Endothelial cell of umbilical vein (primary cell): Measurements from ENCODE around the gene TOR4A. TPM values are rescaled to one million over a fixed set of nuclear protein-coding genes. Genes with fewer than 3 reads are reported as not detected.

ENCODE experiments used
- BruUV-seq: library from RNA; stranded (reverse); fragments of 400-500 nt; replicated peaks from 2 replicates; lab custom pipeline; 2021; lab: Mats Ljungman, UMichigan
- CTCF ChIA-PET: fragments of 300-600, 350-600 bp; sonication (Branson Sonifier 250); formaldehyde crosslinking; loops from one replicate; lab custom pipeline; 2021; ENCODE audit warnings: antibody characterized with exemption, inconsistent platforms; lab: Charles Lee
- POLR2A ChIA-PET: fragments of 300-600, 350-600 bp; sonication (Branson Sonifier 250); formaldehyde crosslinking; loops from one replicate; lab custom pipeline; 2021; ENCODE audit warnings: antibody characterized with exemption, inconsistent platforms; lab: Charles Lee
- DNase-seq: peaks from one replicate; pipeline ENCODE4 v3.0.0-alpha.2; 2011; ENCODE audit warnings: low read depth, low spot score
- FAIRE-seq: peaks from 2 replicates; lab custom pipeline; 2011; peaks lifted over from hg19 to GRCh38; lab: Jason Lieb, UNC
- H2AFZ ChIP-seq: 2 replicates; pipeline ENCODE4 v1.6.0; 2012; ENCODE audit warnings: low read depth, low read length, control low read depth, inconsistent platforms
- H3K27ac ChIP-seq: 2 replicates; pipeline ENCODE4 v1.5.1; 2011; ENCODE audit warnings: low read depth, mild to moderate bottlenecking, control low read depth, low read length, moderate library complexity; ENCODE audit not compliant: insufficient read depth
- H3K27me3 ChIP-seq, 2 experiments: 2 replicates each; pipeline versions ENCODE4 v1.6.0 to v1.6.1; 2011; ENCODE audit warnings: low read length in 2 of 2, mixed read lengths in 1 of 2; ENCODE audit not compliant: control insufficient read depth in 2 of 2, insufficient read depth in 2 of 2
- H3K36me3 ChIP-seq, 2 experiments: 2 replicates in 1 of 2; 3 replicates in 1 of 2; pipeline ENCODE4 v1.5.1; 2011; ENCODE audit warnings: low read length in 2 of 2, mild to moderate bottlenecking in 1 of 2, moderate library complexity in 1 of 2; ENCODE audit not compliant: control insufficient read depth in 2 of 2, insufficient read depth in 2 of 2; ENCODE audit errors: extremely low read depth in 1 of 2
- H3K4me1 ChIP-seq: 3 replicates; pipeline ENCODE4 v1.5.1; 2011; ENCODE audit warnings: mild to moderate bottlenecking, low read length; ENCODE audit not compliant: control insufficient read depth, insufficient read depth; ENCODE audit errors: extremely low read depth
- H3K4me2 ChIP-seq: 2 replicates; pipeline ENCODE4 v1.6.1; 2011; ENCODE audit warnings: low read length, control low read depth, mixed read lengths; ENCODE audit not compliant: insufficient read depth
- H3K4me3 ChIP-seq, 3 experiments: fragments of 200-600 bp in 1 of 3; sonication (generic), shearing (Covaris generic) in 1 of 3; replicated peaks in 1 of 3; 2 replicates each; pipeline ENCODE4 v1.5.1; 2011 to 2016; ENCODE audit warnings: control low read depth in 3 of 3, low read length in 3 of 3, mild to moderate bottlenecking in 2 of 3, inconsistent platforms in 1 of 3, low read depth in 1 of 3, moderate library complexity in 1 of 3; ENCODE audit not compliant: insufficient read depth in 1 of 3
- H3K79me2 ChIP-seq: 2 replicates; pipeline ENCODE4 v1.6.0; 2012; ENCODE audit warnings: low read length, inconsistent platforms; ENCODE audit not compliant: control insufficient read depth, insufficient read depth
- H3K9ac ChIP-seq: replicated peaks from 2 replicates; pipeline ENCODE3; 2011; ENCODE audit warnings: low read length, control low read depth; ENCODE audit not compliant: insufficient read depth; ENCODE audit errors: extremely low read depth
- H3K9me1 ChIP-seq: replicated peaks from 3 replicates; pipeline ENCODE4 v1.6.0; 2011; ENCODE audit warnings: mild to moderate bottlenecking, low read length; ENCODE audit not compliant: control insufficient read depth, insufficient read depth; ENCODE audit errors: extremely low read depth
- H3K9me3 ChIP-seq: replicated peaks from 2 replicates; pipeline ENCODE4 v1.5.1; 2012; ENCODE audit warnings: low read length, inconsistent platforms; ENCODE audit not compliant: control insufficient read depth, insufficient read depth
- H4K20me1 ChIP-seq: replicated peaks from 2 replicates; pipeline ENCODE3; 2011; ENCODE audit warnings: mild to moderate bottlenecking, low read length; ENCODE audit not compliant: control insufficient read depth, insufficient read depth; ENCODE audit errors: extremely low read depth
- EZH2 ChIP-seq: IDR thresholded peaks from 2 replicates; pipeline ENCODE4 v1.6.1; 2012; ENCODE audit warnings: borderline replicate concordance, low read depth, mild to moderate bottlenecking, moderate library complexity, low read length, inconsistent platforms; ENCODE audit not compliant: severe bottlenecking
- FOS ChIP-seq: IDR thresholded peaks from 2 replicates; pipeline ENCODE4 v1.6.1; 2011; ENCODE audit warnings: mild to moderate bottlenecking, low read length, moderate library complexity, borderline replicate concordance; ENCODE audit not compliant: insufficient read depth
- GATA2 ChIP-seq: IDR thresholded peaks from 2 replicates; pipeline ENCODE4 v1.7.0; 2011; ENCODE audit warnings: low read depth, mild to moderate bottlenecking, moderate library complexity, mixed read lengths, low read length; ENCODE audit not compliant: insufficient read length, insufficient read depth
- JUN ChIP-seq: IDR thresholded peaks from 2 replicates; pipeline ENCODE4 v1.6.1; 2011; ENCODE audit warnings: borderline replicate concordance, low read depth; ENCODE audit not compliant: insufficient read length, insufficient read depth
- MYC ChIP-seq: IDR thresholded peaks from one replicate; pipeline ENCODE4 v1.6.1; 2011; ENCODE audit warnings: mild to moderate bottlenecking, low read depth, low read length
- POLR2A ChIP-seq: IDR thresholded peaks from 2 replicates; pipeline ENCODE4 v1.6.1; 2012; ENCODE audit warnings: low read depth, mild to moderate bottlenecking, control low read depth, low read length
- POLR2AphosphoS5 ChIP-seq: IDR thresholded peaks from 2 replicates; pipeline ENCODE4 v1.6.1; 2012; ENCODE audit warnings: low read depth, mild to moderate bottlenecking, control low read depth, low read length, moderate library complexity; ENCODE audit not compliant: insufficient read depth
- dilution Hi-C: fragments of 300-500 bp; cut with MboI; formaldehyde crosslinking; loops from one replicate; pipeline ENCODE4 v1.15.0; 2019; ENCODE audit warnings: low sequenced_read_pairs; ENCODE audit not compliant: extremely low pct_ligation_motif_present
- intact Hi-C: fragments of 100-400 bp; cut with micrococcal nuclease; formaldehyde crosslinking; loops from one replicate; pipeline ENCODE4 v1.10.0; 2022
- polyA plus RNA-seq, 4 experiments: library from polyadenylated mRNA; depleted of rRNA in 3 of 4; stranded (reverse) in 3 of 4; unstranded in 1 of 4; fragments of >200 nt; gene quantifications; 2 replicates each; pipeline versions ENCODE4 v1.2.1 to v1.2.3, GENCODE V29; 2011 to 2012; ENCODE audit warnings: missing spikeins in 1 of 4
- total RNA-seq: library from RNA; stranded (reverse); gene quantifications from 2 replicates; pipeline ENCODE4 v1.2.3, GENCODE V29; 2021
- TF ChIP-seq, protein P1 (sequence below), 2 donors: IDR thresholded peaks; 1 replicate in 1 of 2; 2 replicates in 1 of 2; pipeline ENCODE4 v1.5.1; 2011; ENCODE audit warnings: low read length in 2 of 2, mild to moderate bottlenecking in 2 of 2, moderate library complexity in 2 of 2, control low read depth in 1 of 2, inconsistent platforms in 1 of 2, low read depth in 1 of 2; ENCODE audit not compliant: insufficient read depth in 1 of 2; ENCODE audit errors: extremely low read depth in 1 of 2
- TF ChIP-seq, protein P2 (sequence below): IDR thresholded peaks from 2 replicates; pipeline ENCODE4 v1.6.1; 2011; ENCODE audit not compliant: insufficient read depth, insufficient read length

The TOR4A gene
- total and polyA plus RNA-seq, 2 donors (not counting 3 experiments of a cell fraction or from before 2014, with no cell fraction given): 32.4 to 48.0 TPM

GRCh38 chr9:137247135-137247915, 30.2 kb upstream of the TOR4A start:
- Histone ChIP-seq H3K9me1 (no peaks in the 10 kb centered on the region), H3K4me3 (no peak overlapping the region), H3K9ac (no peak overlapping the region), H2AFZ (no peak overlapping the region), H3K79me2 (peaks cover 13% of the 10 kb centered on the region), H3K9me3 (no peaks in the 10 kb centered on the region), H3K27me3 (no peaks in the 10 kb centered on the region), H3K4me2 (no peak overlapping the region), H4K20me1 (no peaks in the 10 kb centered on the region), H3K36me3 (peaks cover 6 to 16% of the 10 kb centered on the region in 2 experiments), H3K4me1 (peaks cover 12% of the 10 kb centered on the region), H3K27ac (no peak overlapping the region)
- dilution Hi-C loops: no loop called here
- CTCF ChIA-PET: interaction anchor here (1.1 to 1.6 kb wide), 3 partner anchors 11 to 14 kb away, joined by 3 to 9 read pairs (median 7); no protein-coding TSS in a partner anchor
- intact Hi-C loops: no loop called here
- no peak for DNase-seq
- no TSS peak for BruUV-seq
- TF ChIP-seq JUN (no peak), FOS (no peak), POLR2A (no peak), POLR2AphosphoS5 (no peak), GATA2 (no peak), EZH2 (no peak), MYC (no peak)
- TF ChIP-seq, protein P1, sequence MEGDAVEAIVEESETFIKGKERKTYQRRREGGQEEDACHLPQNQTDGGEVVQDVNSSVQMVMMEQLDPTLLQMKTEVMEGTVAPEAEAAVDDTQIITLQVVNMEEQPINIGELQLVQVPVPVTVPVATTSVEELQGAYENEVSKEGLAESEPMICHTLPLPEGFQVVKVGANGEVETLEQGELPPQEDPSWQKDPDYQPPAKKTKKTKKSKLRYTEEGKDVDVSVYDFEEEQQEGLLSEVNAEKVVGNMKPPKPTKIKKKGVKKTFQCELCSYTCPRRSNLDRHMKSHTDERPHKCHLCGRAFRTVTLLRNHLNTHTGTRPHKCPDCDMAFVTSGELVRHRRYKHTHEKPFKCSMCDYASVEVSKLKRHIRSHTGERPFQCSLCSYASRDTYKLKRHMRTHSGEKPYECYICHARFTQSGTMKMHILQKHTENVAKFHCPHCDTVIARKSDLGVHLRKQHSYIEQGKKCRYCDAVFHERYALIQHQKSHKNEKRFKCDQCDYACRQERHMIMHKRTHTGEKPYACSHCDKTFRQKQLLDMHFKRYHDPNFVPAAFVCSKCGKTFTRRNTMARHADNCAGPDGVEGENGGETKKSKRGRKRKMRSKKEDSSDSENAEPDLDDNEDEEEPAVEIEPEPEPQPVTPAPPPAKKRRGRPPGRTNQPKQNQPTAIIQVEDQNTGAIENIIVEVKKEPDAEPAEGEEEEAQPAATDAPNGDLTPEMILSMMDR (IDR thresholded peaks at IDR 0.05; ENCODE audit: extremely low read depth in 1 of 2, insufficient read depth in 1 of 2, low read depth in 1 of 2, low read length in 2 of 2): no peak
- TF ChIP-seq, protein P2, sequence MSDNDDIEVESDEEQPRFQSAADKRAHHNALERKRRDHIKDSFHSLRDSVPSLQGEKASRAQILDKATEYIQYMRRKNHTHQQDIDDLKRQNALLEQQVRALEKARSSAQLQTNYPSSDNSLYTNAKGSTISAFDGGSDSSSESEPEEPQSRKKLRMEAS: no peak
- POLR2A ChIA-PET: no interaction called here
- no peak for FAIRE-seq
